Endothelial cell of umbilical vein (primary cell): ENCODE measurements around the gene PCSK6. TPM values are rescaled to one million over a fixed set of nuclear protein-coding genes. Genes with fewer than 3 reads are reported as not detected.

Source experiments
- BruUV-seq: library from RNA; stranded (reverse); fragments of 400-500 nt; replicated peaks from 2 replicates; lab custom pipeline; 2021; lab: Mats Ljungman, UMichigan
- CTCF ChIA-PET: fragments of 300-600, 350-600 bp; sonication (Branson Sonifier 250); formaldehyde crosslinking; loops from one replicate; lab custom pipeline; 2021; ENCODE audit warnings: antibody characterized with exemption, inconsistent platforms; lab: Charles Lee
- POLR2A ChIA-PET: fragments of 300-600, 350-600 bp; sonication (Branson Sonifier 250); formaldehyde crosslinking; loops from one replicate; lab custom pipeline; 2021; ENCODE audit warnings: antibody characterized with exemption, inconsistent platforms; lab: Charles Lee
- DNase-seq: peaks from one replicate; pipeline ENCODE4 v3.0.0-alpha.2; 2011; ENCODE audit warnings: low read depth, low spot score
- FAIRE-seq: peaks from 2 replicates; lab custom pipeline; 2011; peaks lifted over from hg19 to GRCh38; lab: Jason Lieb, UNC
- H2AFZ ChIP-seq: 2 replicates; pipeline ENCODE4 v1.6.0; 2012; ENCODE audit warnings: low read depth, low read length, control low read depth, inconsistent platforms
- H3K27ac ChIP-seq: 2 replicates; pipeline ENCODE4 v1.5.1; 2011; ENCODE audit warnings: low read depth, mild to moderate bottlenecking, control low read depth, low read length, moderate library complexity; ENCODE audit not compliant: insufficient read depth
- H3K27me3 ChIP-seq, 2 experiments: 2 replicates each; pipeline versions ENCODE4 v1.6.0 to v1.6.1; 2011; ENCODE audit warnings: low read length in 2 of 2, mixed read lengths in 1 of 2; ENCODE audit not compliant: control insufficient read depth in 2 of 2, insufficient read depth in 2 of 2
- H3K36me3 ChIP-seq, 2 experiments: 2 replicates in 1 of 2; 3 replicates in 1 of 2; pipeline ENCODE4 v1.5.1; 2011; ENCODE audit warnings: low read length in 2 of 2, mild to moderate bottlenecking in 1 of 2, moderate library complexity in 1 of 2; ENCODE audit not compliant: control insufficient read depth in 2 of 2, insufficient read depth in 2 of 2; ENCODE audit errors: extremely low read depth in 1 of 2
- H3K4me1 ChIP-seq: 3 replicates; pipeline ENCODE4 v1.5.1; 2011; ENCODE audit warnings: mild to moderate bottlenecking, low read length; ENCODE audit not compliant: control insufficient read depth, insufficient read depth; ENCODE audit errors: extremely low read depth
- H3K4me2 ChIP-seq: 2 replicates; pipeline ENCODE4 v1.6.1; 2011; ENCODE audit warnings: low read length, control low read depth, mixed read lengths; ENCODE audit not compliant: insufficient read depth
- H3K4me3 ChIP-seq, 3 experiments: fragments of 200-600 bp in 1 of 3; sonication (generic), shearing (Covaris generic) in 1 of 3; replicated peaks in 1 of 3; 2 replicates each; pipeline ENCODE4 v1.5.1; 2011 to 2016; ENCODE audit warnings: control low read depth in 3 of 3, low read length in 3 of 3, mild to moderate bottlenecking in 2 of 3, inconsistent platforms in 1 of 3, low read depth in 1 of 3, moderate library complexity in 1 of 3; ENCODE audit not compliant: insufficient read depth in 1 of 3
- H3K79me2 ChIP-seq: 2 replicates; pipeline ENCODE4 v1.6.0; 2012; ENCODE audit warnings: low read length, inconsistent platforms; ENCODE audit not compliant: control insufficient read depth, insufficient read depth
- H3K9ac ChIP-seq: replicated peaks from 2 replicates; pipeline ENCODE3; 2011; ENCODE audit warnings: low read length, control low read depth; ENCODE audit not compliant: insufficient read depth; ENCODE audit errors: extremely low read depth
- H3K9me1 ChIP-seq: replicated peaks from 3 replicates; pipeline ENCODE4 v1.6.0; 2011; ENCODE audit warnings: mild to moderate bottlenecking, low read length; ENCODE audit not compliant: control insufficient read depth, insufficient read depth; ENCODE audit errors: extremely low read depth
- H3K9me3 ChIP-seq: replicated peaks from 2 replicates; pipeline ENCODE4 v1.5.1; 2012; ENCODE audit warnings: low read length, inconsistent platforms; ENCODE audit not compliant: control insufficient read depth, insufficient read depth
- H4K20me1 ChIP-seq: replicated peaks from 2 replicates; pipeline ENCODE3; 2011; ENCODE audit warnings: mild to moderate bottlenecking, low read length; ENCODE audit not compliant: control insufficient read depth, insufficient read depth; ENCODE audit errors: extremely low read depth
- EZH2 ChIP-seq: IDR thresholded peaks from 2 replicates; pipeline ENCODE4 v1.6.1; 2012; ENCODE audit warnings: borderline replicate concordance, low read depth, mild to moderate bottlenecking, moderate library complexity, low read length, inconsistent platforms; ENCODE audit not compliant: severe bottlenecking
- FOS ChIP-seq: IDR thresholded peaks from 2 replicates; pipeline ENCODE4 v1.6.1; 2011; ENCODE audit warnings: mild to moderate bottlenecking, low read length, moderate library complexity, borderline replicate concordance; ENCODE audit not compliant: insufficient read depth
- GATA2 ChIP-seq: IDR thresholded peaks from 2 replicates; pipeline ENCODE4 v1.7.0; 2011; ENCODE audit warnings: low read depth, mild to moderate bottlenecking, moderate library complexity, mixed read lengths, low read length; ENCODE audit not compliant: insufficient read length, insufficient read depth
- JUN ChIP-seq: IDR thresholded peaks from 2 replicates; pipeline ENCODE4 v1.6.1; 2011; ENCODE audit warnings: borderline replicate concordance, low read depth; ENCODE audit not compliant: insufficient read length, insufficient read depth
- MAX ChIP-seq: IDR thresholded peaks from 2 replicates; pipeline ENCODE4 v1.6.1; 2011; ENCODE audit not compliant: insufficient read depth, insufficient read length
- MYC ChIP-seq: IDR thresholded peaks from one replicate; pipeline ENCODE4 v1.6.1; 2011; ENCODE audit warnings: mild to moderate bottlenecking, low read depth, low read length
- POLR2A ChIP-seq: IDR thresholded peaks from 2 replicates; pipeline ENCODE4 v1.6.1; 2012; ENCODE audit warnings: low read depth, mild to moderate bottlenecking, control low read depth, low read length
- POLR2AphosphoS5 ChIP-seq: IDR thresholded peaks from 2 replicates; pipeline ENCODE4 v1.6.1; 2012; ENCODE audit warnings: low read depth, mild to moderate bottlenecking, control low read depth, low read length, moderate library complexity; ENCODE audit not compliant: insufficient read depth
- dilution Hi-C: fragments of 300-500 bp; cut with MboI; formaldehyde crosslinking; loops from one replicate; pipeline ENCODE4 v1.15.0; 2019; ENCODE audit warnings: low sequenced_read_pairs; ENCODE audit not compliant: extremely low pct_ligation_motif_present
- intact Hi-C: fragments of 100-400 bp; cut with micrococcal nuclease; formaldehyde crosslinking; loops from one replicate; pipeline ENCODE4 v1.10.0; 2022
- polyA plus RNA-seq, 4 experiments: library from polyadenylated mRNA; depleted of rRNA in 3 of 4; stranded (reverse) in 3 of 4; unstranded in 1 of 4; fragments of >200 nt; gene quantifications; 2 replicates each; pipeline versions ENCODE4 v1.2.1 to v1.2.3, GENCODE V29; 2011 to 2012; ENCODE audit warnings: missing spikeins in 1 of 4
- total RNA-seq: library from RNA; stranded (reverse); gene quantifications from 2 replicates; pipeline ENCODE4 v1.2.3, GENCODE V29; 2021

Gene PCSK6
- total and polyA plus RNA-seq, 2 donors (not counting 3 experiments of a cell fraction or from before 2014, with no cell fraction given), result 0.18 to 0.69 TPM

DNA sequence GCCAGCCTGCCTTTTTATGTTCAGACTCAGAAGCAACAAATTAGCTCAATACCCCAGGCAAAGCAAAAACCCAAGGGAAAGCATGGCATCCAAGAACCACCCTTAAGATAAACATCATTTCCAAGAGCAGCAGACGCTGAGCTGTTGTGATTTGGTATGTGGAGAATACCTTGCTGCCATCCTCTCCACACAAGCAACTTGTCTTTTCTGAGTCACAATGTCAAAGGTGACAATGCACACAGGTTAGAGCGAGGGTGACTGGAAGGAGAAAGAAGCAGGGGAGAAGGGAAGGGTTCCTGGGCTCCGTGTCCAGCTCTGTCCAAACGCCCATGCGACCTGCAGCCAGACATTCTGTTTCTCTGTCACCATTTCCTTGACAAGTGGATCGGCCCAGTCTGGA, 6.0 kb downstream of the PCSK6 start:
- intact Hi-C loops, result no loop called here
- Histone ChIP-seq H3K4me2 (no peak overlapping the region), H3K9me1 (no peaks in the 10 kb centered on the region), H3K36me3 (no peaks in the 10 kb centered on the region), H3K9me3 (no peaks in the 10 kb centered on the region), H4K20me1 (no peaks in the 10 kb centered on the region), H3K4me3 (no peak overlapping the region), H3K27ac (no peak overlapping the region), H3K27me3 (peaks cover 23 to 24% of the 10 kb centered on the region in 2 experiments), H3K4me1 (no peaks in the 10 kb centered on the region), H3K9ac (no peak overlapping the region), H2AFZ (no peak overlapping the region), H3K79me2 (no peaks in the 10 kb centered on the region)
- CTCF ChIA-PET, result interaction anchor here (1.5 to 2.0 kb wide), 2 partner anchors 18 to 28 kb away, joined by 5 to 7 read pairs; no protein-coding TSS in a partner anchor
- POLR2A ChIA-PET, result no interaction called here
- dilution Hi-C loops, result no loop called here
- no TSS peak for BruUV-seq
- no peak for DNase-seq
- FAIRE-seq, result no peak
- TF ChIP-seq JUN (no peak), POLR2AphosphoS5 (no peak), MYC (no peak), GATA2 (no peak), POLR2A (no peak), FOS (no peak), MAX (no peak), EZH2 (no peak)
